ENCODE data around the gene SPPL2B.

GRCh38 chr19:2392366-2392765 is 63.9 kb downstream of the SPPL2B start:
- TF ChIP-seq, protein P1, sequence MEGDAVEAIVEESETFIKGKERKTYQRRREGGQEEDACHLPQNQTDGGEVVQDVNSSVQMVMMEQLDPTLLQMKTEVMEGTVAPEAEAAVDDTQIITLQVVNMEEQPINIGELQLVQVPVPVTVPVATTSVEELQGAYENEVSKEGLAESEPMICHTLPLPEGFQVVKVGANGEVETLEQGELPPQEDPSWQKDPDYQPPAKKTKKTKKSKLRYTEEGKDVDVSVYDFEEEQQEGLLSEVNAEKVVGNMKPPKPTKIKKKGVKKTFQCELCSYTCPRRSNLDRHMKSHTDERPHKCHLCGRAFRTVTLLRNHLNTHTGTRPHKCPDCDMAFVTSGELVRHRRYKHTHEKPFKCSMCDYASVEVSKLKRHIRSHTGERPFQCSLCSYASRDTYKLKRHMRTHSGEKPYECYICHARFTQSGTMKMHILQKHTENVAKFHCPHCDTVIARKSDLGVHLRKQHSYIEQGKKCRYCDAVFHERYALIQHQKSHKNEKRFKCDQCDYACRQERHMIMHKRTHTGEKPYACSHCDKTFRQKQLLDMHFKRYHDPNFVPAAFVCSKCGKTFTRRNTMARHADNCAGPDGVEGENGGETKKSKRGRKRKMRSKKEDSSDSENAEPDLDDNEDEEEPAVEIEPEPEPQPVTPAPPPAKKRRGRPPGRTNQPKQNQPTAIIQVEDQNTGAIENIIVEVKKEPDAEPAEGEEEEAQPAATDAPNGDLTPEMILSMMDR (IDR thresholded peaks at IDR 0.05): no peak
- TF ChIP-seq POLR2A (IDR thresholded peaks at IDR 0.05): no peak

All from body of pancreas (tissue), 4 donors.